Liver (tissue), 9 donors: ENCODE measurements around the gene CCDC63. TPM values are rescaled to one million over a fixed set of nuclear protein-coding genes. Genes with fewer than 3 reads are reported as not detected.

Source experiments
- DNase-seq: peaks from one replicate; pipeline ENCODE4 v3.0.0-alpha.2; 2017; ENCODE audit warnings: low spot score
- H3K27ac ChIP-seq, 2 donors: one replicate each; pipeline ENCODE4 v1.7.0; 2013; ENCODE audit warnings: inconsistent platforms in 2 of 2, low read length in 2 of 2, control low read depth in 1 of 2, low read depth in 1 of 2, mild to moderate bottlenecking in 1 of 2
- H3K27me3 ChIP-seq, 4 donors: one replicate each; pipeline versions ENCODE4 v1.6.1 to v1.7.0; 2013; ENCODE audit warnings: low read length in 3 of 4, inconsistent platforms in 1 of 4, mild to moderate bottlenecking in 1 of 4, moderate library complexity in 1 of 4; ENCODE audit not compliant: control insufficient read depth in 4 of 4, insufficient read depth in 4 of 4
- H3K36me3 ChIP-seq, 4 donors: one replicate each; pipeline versions ENCODE4 v1.6.1 to v1.7.0; 2013; ENCODE audit warnings: low read length in 3 of 4, mild to moderate bottlenecking in 3 of 4, low read depth in 1 of 4, moderate library complexity in 1 of 4; ENCODE audit not compliant: control insufficient read depth in 4 of 4, insufficient read depth in 3 of 4
- H3K4me1 ChIP-seq, 4 donors: one replicate each; pipeline versions ENCODE4 v1.6.1 to v1.7.0; 2013; ENCODE audit warnings: low read length in 3 of 4, mild to moderate bottlenecking in 3 of 4, moderate library complexity in 1 of 4; ENCODE audit not compliant: control insufficient read depth in 4 of 4, insufficient read depth in 4 of 4
- H3K4me3 ChIP-seq, 3 donors: one replicate each; pipeline versions ENCODE4 v1.6.1 to v1.7.0; 2013; ENCODE audit warnings: low read length in 3 of 3, control low read depth in 1 of 3, low read depth in 1 of 3, mild to moderate bottlenecking in 1 of 3
- H3K9ac ChIP-seq, 2 donors: one replicate each; pipeline ENCODE4 v1.7.0; 2013; ENCODE audit warnings: low read length in 2 of 2, mild to moderate bottlenecking in 2 of 2, moderate library complexity in 2 of 2, control low read depth in 1 of 2, low read depth in 1 of 2
- H3K9me3 ChIP-seq, 4 donors: one replicate each; pipeline versions ENCODE4 v1.6.1 to v1.7.0; 2013; ENCODE audit warnings: low read length in 3 of 4; ENCODE audit not compliant: control insufficient read depth in 4 of 4
- ATF3 ChIP-seq: IDR thresholded peaks from 2 replicates; pipeline ENCODE4 v1.6.1; 2016; ENCODE audit warnings: antibody characterized with exemption
- FOXA2 ChIP-seq: IDR thresholded peaks from 2 replicates; pipeline ENCODE4 v1.6.1; 2016; ENCODE audit warnings: antibody characterized with exemption
- HNF4A ChIP-seq, 2 donors: conservative IDR thresholded peaks; 2 replicates each; pipeline ENCODE4 v1.6.1; 2016; ENCODE audit warnings: antibody characterized with exemption in 2 of 2, mild to moderate bottlenecking in 2 of 2
- JUND ChIP-seq, 2 donors: IDR thresholded peaks; 2 replicates each; pipeline ENCODE4 v1.6.1; 2016; ENCODE audit warnings: antibody characterized with exemption in 2 of 2
- NR2F2 ChIP-seq: IDR thresholded peaks from 2 replicates; pipeline ENCODE4 v1.6.1; 2016; ENCODE audit warnings: antibody characterized with exemption
- RAD21 ChIP-seq, 2 donors: IDR thresholded peaks; 2 replicates each; pipeline ENCODE4 v1.6.1; 2016; ENCODE audit warnings: antibody characterized with exemption in 2 of 2, mild to moderate bottlenecking in 2 of 2
- REST ChIP-seq: IDR thresholded peaks from 2 replicates; pipeline ENCODE4 v1.6.1; 2016; ENCODE audit warnings: antibody characterized with exemption, mild to moderate bottlenecking
- RXRA ChIP-seq, 2 donors: IDR thresholded peaks; 2 replicates each; pipeline ENCODE4 v1.6.1; 2017 to 2018; ENCODE audit warnings: antibody characterized with exemption in 2 of 2, mild to moderate bottlenecking in 1 of 2
- SP1 ChIP-seq: IDR thresholded peaks from 2 replicates; pipeline ENCODE4 v1.6.1; 2018; ENCODE audit warnings: antibody characterized with exemption, mild to moderate bottlenecking
- YY1 ChIP-seq: IDR thresholded peaks from 2 replicates; pipeline ENCODE4 v1.6.1; 2016; ENCODE audit warnings: antibody characterized with exemption, mild to moderate bottlenecking
- ZBTB33 ChIP-seq: IDR thresholded peaks from 2 replicates; pipeline ENCODE4 v1.6.1; 2016; ENCODE audit warnings: antibody characterized with exemption
- WGBS: extraction: QIAGEN DNeasy Blood & Tissue Kit; methylation state at CpG from one replicate; pipeline ENCODE4 v1.1.7; 2013; 5-methylcytosine and 5-hydroxymethylcytosine counted together
- polyA plus RNA-seq, 2 donors: library from polyadenylated mRNA; stranded (reverse) in 1 of 2; unstranded in 1 of 2; fragments of 200-250 nt in 1 of 2; fragments of >200 nt in 1 of 2; fragmentation: Nextera tagmentation in 1 of 2; extraction: Ambion mirVana in 1 of 2; gene quantifications; one replicate each; pipeline versions ENCODE4 v1.2.1 to v1.2.3, GENCODE V29; 2013 to 2015
- total RNA-seq, 2 donors: library from RNA; depleted of rRNA; stranded (reverse); fragments of >200 nt; gene quantifications; one replicate each; pipeline ENCODE4 v1.2.3, GENCODE V29; 2014
- TF ChIP-seq, protein P1 (sequence below): fragments of 150-350 bp; IDR thresholded peaks from 2 replicates; pipeline ENCODE4 v1.5.1; 2017; ENCODE audit warnings: improper control_type of control experiment, low read depth, low read length; ENCODE audit not compliant: missing input control
- TF ChIP-seq, protein P2 (sequence below): IDR thresholded peaks from 2 replicates; pipeline ENCODE4 v1.6.1; 2016; ENCODE audit warnings: antibody characterized with exemption
- donor health status: healthy.
- donor health status: healthy.
- donor health status: healthy.
- donor health status: healthy.
- donor health status: healthy.

CCDC63 gene
- total and polyA plus RNA-seq, 4 donors = not detected

GRCh38 chr12:110829308-110829707 is 17.5 kb upstream of the CCDC63 start (continued):
- TF ChIP-seq, protein P1, sequence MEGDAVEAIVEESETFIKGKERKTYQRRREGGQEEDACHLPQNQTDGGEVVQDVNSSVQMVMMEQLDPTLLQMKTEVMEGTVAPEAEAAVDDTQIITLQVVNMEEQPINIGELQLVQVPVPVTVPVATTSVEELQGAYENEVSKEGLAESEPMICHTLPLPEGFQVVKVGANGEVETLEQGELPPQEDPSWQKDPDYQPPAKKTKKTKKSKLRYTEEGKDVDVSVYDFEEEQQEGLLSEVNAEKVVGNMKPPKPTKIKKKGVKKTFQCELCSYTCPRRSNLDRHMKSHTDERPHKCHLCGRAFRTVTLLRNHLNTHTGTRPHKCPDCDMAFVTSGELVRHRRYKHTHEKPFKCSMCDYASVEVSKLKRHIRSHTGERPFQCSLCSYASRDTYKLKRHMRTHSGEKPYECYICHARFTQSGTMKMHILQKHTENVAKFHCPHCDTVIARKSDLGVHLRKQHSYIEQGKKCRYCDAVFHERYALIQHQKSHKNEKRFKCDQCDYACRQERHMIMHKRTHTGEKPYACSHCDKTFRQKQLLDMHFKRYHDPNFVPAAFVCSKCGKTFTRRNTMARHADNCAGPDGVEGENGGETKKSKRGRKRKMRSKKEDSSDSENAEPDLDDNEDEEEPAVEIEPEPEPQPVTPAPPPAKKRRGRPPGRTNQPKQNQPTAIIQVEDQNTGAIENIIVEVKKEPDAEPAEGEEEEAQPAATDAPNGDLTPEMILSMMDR = no peak
- TF ChIP-seq HNF4A (conservative IDR thresholded peaks at IDR 0.05) (no peak), NR2F2 (no peak), YY1 (no peak), ZBTB33 (no peak)

GRCh38 chr12:110836291-110836690 is 10.5 kb upstream of the CCDC63 start:
- no peak overlapping the region for H3K27ac ChIP-seq
- 86% methylated on average over 4 of the region's 4 CpGs for WGBS

More at GRCh38 chr12:110836291-110836690, 10.5 kb upstream of the CCDC63 start:
- no peaks in the 10 kb centered on the region for H3K36me3 ChIP-seq
- H3K4me3 ChIP-seq = no peak overlapping the region
- H3K4me1 ChIP-seq = no peaks in the 10 kb centered on the region
- no peaks in the 10 kb centered on the region for H3K9me3 ChIP-seq
- H3K27me3 ChIP-seq = no peaks in the 10 kb centered on the region
- DNase-seq = no peak
- H3K9ac ChIP-seq = no peak overlapping the region
- TF ChIP-seq SP1 = no peak
- TF ChIP-seq FOXA2 = no peak
- TF ChIP-seq HNF4A (conservative IDR thresholded peaks at IDR 0.05) = no peak
- TF ChIP-seq JUND (IDR thresholded peaks at IDR 0.05) = no peak
- TF ChIP-seq REST = no peak
- TF ChIP-seq, protein P2, sequence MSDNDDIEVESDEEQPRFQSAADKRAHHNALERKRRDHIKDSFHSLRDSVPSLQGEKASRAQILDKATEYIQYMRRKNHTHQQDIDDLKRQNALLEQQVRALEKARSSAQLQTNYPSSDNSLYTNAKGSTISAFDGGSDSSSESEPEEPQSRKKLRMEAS = no peak
- no peak for TF ChIP-seq RAD21 (IDR thresholded peaks at IDR 0.05)
- no peak for TF ChIP-seq ATF3
- TF ChIP-seq, protein P1 = no peak
- no peak for TF ChIP-seq RXRA (IDR thresholded peaks at IDR 0.05)
- TF ChIP-seq YY1 = no peak
